Activated CD4-positive, alpha-beta T cell treated with anti-CD3 and anti-CD28 coated beads for 24 hours (primary cell): ENCODE data around the gene PRR4.

ENCODE experiments used
- DNase-seq, 2 donors: peaks; one replicate each; pipeline ENCODE4 v3.0.0-alpha.2; 2020; ENCODE audit warnings: low read depth in 2 of 2

The PRR4 gene

GRCh38 chr12:10849425-10849878 lies at the start of gene PRR4:
Gene PRR4 (minus strand): TSS chr12:10849475. CDS start chr12:10849437, 38 bp downstream.
- DNase-seq = no peak

GRCh38 chr12:10896854-10897253 lies 47.6 kb upstream of the PRR4 start:
- DNase-seq = no peak

- DNase-seq = no peak
Observed at GRCh38 chr12:10891937-10892336, 42.7 kb upstream of the PRR4 start.

- no peak for DNase-seq
Observed at GRCh38 chr12:10889226-10889625, 40.0 kb upstream of the PRR4 start.

- no peak for DNase-seq
Observed at GRCh38 chr12:10884086-10884725, 34.9 kb upstream of the PRR4 start, which contains the start of gene PRH1. Gene PRH1 (minus strand): TSS chr12:10884255. CDS start chr12:10884217, 38 bp downstream.

- DNase-seq = no peak
Observed at GRCh38 chr12:10873378-10873777, 24.1 kb upstream of the PRR4 start.

GRCh38 chr12:10867381-10867780 lies 18.1 kb upstream of the PRR4 start:
- no peak for DNase-seq

- no peak for DNase-seq
Observed at GRCh38 chr12:10863512-10864218, 14.4 kb upstream of the PRR4 start.

GRCh38 chr12:10861366-10861765 lies 12.1 kb upstream of the PRR4 start:
- DNase-seq = no peak

- DNase-seq = no peak
Observed at GRCh38 chr12:10855807-10856206, 6.5 kb upstream of the PRR4 start.

- DNase-seq = no peak
Observed at GRCh38 chr12:10853776-10854175, 4.5 kb upstream of the PRR4 start.

GRCh38 chr12:10851243-10851858 lies 2.1 kb upstream of the PRR4 start:
- no peak for DNase-seq

- DNase-seq = no peak
Observed at GRCh38 chr12:10847744-10848143, 1.5 kb downstream of the PRR4 start.

- no peak for DNase-seq
Observed at GRCh38 chr12:10842862-10843261, 6.4 kb downstream of the PRR4 start.

GRCh38 chr12:10838461-10838860 lies 10.8 kb downstream of the PRR4 start:
- DNase-seq = no peak

GRCh38 chr12:10829994-10830393 lies 19.3 kb downstream of the PRR4 start:
- no peak for DNase-seq

GRCh38 chr12:10826258-10826657 lies 23.0 kb downstream of the PRR4 start, which contains the start of gene TAS2R10:
Gene TAS2R10 (minus strand): TSS chr12:10826358. CDS start chr12:10826269, 89 bp downstream.
- DNase-seq = no peak

GRCh38 chr12:10824957-10825356 lies 24.3 kb downstream of the PRR4 start:
- DNase-seq = no peak

- no peak for DNase-seq
Observed at GRCh38 chr12:10811883-10812536, 37.3 kb downstream of the PRR4 start.

- no peak for DNase-seq
Observed at GRCh38 chr12:10810068-10810467, 39.2 kb downstream of the PRR4 start, which contains the start of gene TAS2R9. Gene TAS2R9 (minus strand): TSS chr12:10810168. CDS start chr12:10810075, 93 bp downstream.

- no peak for DNase-seq
Observed at GRCh38 chr12:10807186-10807585, 42.1 kb downstream of the PRR4 start, which contains the start of gene TAS2R8. Gene TAS2R8 (minus strand): TSS chr12:10807286. CDS start chr12:10806980, 306 bp downstream.

GRCh38 chr12:10802587-10802986 lies 46.7 kb downstream of the PRR4 start, which contains the start of gene TAS2R7:
Gene TAS2R7 (minus strand): TSS chr12:10802627. CDS start chr12:10802570, 57 bp downstream.
- no peak for DNase-seq
